HPDE6-E6E7 (cell line): Measurements from ENCODE around the gene MAP1A.

Source experiments
- DNase-seq: peaks from one replicate; pipeline ENCODE4 v3.0.0; 2011; ENCODE audit warnings: missing footprints; ENCODE audit errors: extremely low spot score

The MAP1A gene

DNA sequence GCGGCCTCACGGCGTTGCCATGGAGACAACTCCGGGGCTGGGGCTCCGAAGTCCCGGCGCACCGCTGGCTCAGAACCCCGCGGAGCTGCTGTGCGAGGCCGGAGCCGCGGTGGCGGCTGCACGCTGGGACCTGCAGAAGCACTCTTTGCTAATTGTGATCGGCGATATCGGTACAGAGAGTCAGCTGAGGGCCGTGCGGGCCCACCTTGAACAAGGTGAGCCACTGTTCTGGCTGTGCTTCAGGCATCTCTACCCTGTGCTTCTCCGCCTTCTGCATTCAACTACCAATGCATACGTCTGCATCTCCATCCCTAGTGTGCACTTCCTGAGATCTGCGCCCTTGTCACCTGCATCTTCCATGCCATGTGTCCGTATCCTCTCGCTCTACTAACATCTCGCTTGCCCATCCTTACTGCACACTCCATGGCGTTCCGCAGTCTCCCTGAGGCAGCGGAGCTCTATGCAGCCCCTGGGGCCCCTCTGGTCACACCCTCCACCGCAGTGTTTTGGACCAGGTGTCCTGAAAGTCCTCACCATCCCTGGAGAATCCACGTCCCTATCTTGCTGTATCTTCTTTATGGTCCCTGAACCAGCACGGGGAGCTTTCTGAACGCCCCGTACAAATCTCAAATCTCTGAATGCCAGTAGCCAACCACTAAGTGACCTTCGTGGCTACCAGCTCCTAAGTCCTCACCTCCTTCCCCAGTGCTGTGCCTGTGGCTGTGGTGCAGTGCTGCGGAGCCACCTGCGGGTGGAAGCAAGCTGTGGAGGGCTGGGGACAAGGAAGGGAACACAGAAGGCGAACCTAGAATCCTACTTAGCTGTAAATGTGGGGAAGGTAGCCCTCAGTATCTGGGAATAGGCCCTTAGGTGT lies 6.2 kb upstream of the MAP1A start:
- no peak for DNase-seq

DNA sequence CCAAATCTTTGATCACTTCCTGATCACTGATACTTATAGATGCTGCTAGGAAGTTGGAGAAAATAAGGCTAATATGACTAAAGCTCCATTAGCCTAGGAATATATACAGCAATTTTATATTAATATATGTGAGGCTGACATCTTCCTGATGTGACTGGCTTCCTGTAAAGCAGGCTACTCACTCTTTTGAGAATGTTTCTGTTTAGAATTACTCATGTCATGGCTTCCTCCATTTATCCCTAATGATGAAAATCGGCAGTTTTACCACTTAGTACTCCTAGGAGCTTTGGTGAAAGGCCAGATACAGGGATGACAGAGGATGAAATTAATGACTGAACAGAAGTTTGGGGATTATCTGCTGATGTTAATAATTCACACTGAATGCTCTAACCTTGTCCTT lies 3.9 kb upstream of the MAP1A start:
- no peak for DNase-seq

DNA sequence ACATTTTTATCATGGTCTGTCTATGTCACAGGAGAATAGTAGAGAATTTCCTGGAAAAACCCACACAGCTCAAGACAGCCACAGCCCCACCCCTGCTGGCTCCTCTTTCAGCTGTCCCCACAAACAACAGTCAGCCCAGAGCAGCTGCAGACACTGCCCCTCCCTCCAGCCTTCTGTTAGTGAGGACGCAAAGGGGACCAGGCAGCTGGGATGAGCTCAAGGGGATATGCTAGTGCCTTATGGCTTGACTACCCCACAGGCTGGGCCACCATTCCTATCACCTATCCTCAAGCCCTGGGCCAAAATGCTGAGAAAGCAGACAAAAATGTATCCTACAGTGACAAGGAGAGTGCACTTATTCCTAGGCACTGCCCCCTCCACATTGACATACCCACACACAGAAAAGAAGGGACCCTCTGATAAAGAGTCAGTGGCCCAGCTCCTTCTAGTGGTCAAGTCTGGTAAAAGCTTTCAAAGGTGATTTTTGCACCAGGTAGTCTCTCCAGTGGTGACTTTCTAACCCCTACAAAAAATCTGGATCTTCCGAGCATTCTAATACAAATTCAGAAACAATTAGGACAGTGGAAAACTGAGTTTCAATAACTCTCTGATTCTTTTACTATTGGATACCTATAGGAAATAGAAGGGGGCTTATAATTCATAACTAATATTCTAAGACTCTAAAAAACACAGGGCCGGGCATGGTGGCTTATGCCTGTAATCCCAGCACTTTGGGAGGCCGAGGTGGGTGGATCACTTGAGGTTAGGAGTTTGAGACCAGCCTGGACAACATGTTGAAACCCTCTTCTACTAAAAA lies 3.0 kb upstream of the MAP1A start:
- no peak for DNase-seq

DNA sequence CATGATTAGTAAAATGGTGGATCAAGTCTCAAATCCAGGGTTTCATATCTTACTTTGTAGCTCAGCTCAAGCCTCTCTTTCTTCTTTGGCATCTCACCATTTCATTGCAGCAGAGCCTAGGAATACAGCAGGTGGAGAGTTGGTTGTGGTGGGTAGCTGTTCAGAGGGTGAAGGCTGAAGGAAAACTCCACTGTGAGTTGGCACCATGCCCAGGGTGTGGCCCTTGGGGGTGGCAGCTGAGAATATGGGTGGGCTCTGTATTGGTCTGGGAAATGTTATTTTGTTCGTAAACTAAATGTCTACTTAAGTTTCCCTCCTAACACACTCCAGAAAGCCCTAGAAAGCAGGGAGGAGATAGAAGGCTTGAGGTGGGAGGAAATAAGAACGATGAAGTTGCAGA lies 1.7 kb upstream of the MAP1A start:
- no peak for DNase-seq

DNA sequence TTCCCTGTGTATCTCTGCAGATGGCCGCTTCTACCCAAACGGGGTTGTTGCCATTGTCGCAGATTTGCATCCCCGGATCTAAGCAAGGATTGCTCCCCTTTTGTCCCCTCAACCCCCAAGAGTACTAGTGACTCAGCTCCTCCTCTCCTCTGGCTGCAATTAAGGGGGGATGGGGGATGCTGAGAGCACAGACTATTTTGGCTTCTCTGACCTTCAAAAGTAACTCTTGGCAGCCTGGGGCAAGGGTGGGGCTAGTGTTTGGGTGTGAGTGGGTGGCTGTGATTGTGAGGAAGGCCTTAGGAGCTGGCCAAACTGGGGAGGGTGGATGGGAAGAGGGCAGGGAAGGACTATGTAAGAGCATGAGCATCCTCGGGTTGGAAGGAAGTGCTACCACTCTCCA lies 1.2 kb upstream of the MAP1A start:
- no peak for DNase-seq

DNA sequence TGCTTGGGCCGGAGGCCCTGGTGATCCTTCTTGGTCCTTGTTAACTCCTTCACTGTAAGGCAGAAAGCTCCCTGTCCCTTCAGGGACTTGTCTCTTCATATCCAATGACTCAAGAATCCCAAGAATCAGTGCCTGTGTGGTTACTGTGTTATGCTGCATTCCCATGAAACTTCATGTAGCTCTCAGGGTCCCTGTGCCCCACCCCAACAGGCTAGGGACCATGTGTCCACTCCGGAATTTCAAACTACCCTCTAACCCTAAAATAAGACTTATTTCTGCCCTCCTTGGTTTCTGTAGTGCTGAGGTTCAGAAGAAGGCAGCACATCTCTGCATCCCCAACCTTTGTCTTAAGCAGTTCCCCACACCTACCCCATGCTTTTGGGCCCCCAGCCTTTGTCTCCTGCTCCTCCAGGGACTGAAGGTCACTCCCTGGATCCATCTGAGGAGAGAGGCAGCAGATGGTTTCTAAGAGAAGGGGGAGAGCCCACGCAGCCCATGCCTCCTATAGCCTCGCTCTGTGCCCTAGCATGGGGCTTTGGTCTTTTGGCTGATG lies 531 bp upstream of the MAP1A start:
- no peak for DNase-seq

DNA sequence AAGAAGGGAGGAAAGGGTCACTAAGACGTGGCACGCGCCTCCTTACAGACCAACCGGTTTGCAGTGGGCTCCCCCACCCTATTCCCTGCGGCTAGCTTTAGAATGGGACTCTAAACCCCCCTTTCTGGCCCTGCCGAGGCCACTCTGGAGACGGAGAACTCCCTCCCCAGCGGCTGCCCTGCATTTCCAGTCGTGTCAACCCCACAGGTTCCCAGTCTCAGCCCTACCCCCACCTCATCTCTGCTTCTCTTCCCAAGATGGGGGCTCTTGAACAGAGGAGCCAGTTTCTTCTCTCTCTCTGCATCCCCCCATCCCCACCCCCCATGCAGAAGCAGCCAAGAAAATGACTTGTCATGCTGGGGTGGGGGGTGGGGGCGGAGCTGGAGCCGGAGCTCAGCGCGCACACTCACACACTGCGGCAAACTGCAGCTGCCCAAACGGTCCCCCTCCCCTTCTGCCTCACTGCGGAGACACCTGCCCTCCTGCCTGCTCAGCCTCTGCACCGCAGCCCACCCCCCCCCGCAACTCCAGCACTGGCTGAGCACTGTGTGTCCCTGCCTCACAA lies 871 bp downstream of the MAP1A start:
- DNase-seq: no peak

DNA sequence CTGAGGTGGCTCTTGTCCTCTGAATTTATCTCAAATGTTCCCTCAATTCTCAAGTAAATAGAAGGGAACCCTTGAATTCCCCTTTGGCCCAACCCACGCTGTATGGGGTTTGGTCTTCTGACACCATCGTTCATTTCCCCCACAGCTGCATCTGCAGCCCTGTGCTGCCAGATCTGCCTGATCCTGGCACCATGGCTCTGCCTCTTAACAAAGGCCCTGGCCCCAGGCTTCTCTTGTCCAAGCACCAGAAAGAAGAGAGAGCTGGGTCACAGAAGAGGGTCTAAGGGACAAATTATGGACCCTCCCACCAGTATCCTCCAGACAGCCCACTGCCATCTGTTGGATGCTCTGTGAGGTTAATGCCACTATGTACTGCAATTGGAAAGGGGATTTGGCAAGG lies 1.8 kb downstream of the MAP1A start:
- DNase-seq: no peak

DNA sequence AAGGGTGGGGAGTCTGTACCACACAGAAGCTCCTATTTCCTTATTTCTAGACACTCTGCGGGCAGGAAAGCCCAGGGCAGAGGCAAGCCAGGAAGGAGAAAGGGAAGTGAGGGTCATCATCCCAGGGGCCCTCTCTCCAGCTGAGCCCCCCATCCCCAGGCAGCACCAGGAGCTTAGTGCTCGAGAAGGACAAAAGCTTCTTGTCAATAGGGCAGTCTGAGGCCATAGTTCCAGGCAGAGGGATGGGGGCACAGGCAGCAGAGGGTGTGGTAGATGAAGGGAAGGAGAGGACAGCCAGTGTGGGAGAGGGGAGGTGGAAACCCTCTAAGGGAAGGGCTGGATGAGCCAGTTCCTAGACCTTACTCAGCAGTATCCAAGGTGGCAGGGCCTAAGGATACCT lies 2.7 kb downstream of the MAP1A start:
- no peak for DNase-seq

DNA sequence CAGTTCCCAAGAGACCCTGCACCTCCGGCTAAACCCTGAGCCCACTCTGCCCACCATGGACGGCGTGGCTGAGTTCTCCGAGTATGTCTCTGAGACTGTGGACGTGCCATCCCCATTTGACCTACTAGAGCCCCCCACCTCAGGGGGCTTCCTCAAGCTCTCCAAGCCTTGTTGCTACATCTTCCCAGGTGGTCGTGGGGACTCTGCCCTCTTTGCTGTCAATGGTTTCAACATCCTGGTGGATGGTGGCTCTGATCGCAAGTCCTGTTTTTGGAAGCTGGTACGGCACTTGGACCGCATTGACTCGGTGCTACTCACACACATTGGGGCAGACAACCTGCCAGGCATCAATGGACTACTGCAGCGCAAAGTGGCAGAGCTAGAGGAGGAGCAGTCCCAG lies 4.0 kb downstream of the MAP1A start:
- DNase-seq: no peak

DNA sequence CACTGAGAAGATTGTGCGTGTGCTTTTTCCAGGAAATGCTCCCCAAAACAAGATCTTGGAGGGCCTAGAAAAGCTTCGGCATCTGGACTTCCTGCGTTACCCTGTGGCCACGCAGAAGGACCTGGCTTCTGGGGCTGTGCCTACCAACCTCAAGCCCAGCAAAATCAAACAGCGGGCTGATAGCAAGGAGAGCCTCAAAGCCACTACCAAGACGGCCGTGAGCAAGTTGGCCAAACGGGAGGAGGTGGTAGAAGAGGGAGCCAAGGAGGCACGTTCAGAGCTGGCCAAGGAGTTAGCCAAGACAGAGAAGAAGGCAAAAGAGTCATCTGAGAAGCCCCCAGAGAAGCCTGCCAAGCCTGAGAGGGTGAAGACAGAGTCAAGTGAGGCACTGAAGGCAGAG lies 4.8 kb downstream of the MAP1A start:
- no peak for DNase-seq

DNA sequence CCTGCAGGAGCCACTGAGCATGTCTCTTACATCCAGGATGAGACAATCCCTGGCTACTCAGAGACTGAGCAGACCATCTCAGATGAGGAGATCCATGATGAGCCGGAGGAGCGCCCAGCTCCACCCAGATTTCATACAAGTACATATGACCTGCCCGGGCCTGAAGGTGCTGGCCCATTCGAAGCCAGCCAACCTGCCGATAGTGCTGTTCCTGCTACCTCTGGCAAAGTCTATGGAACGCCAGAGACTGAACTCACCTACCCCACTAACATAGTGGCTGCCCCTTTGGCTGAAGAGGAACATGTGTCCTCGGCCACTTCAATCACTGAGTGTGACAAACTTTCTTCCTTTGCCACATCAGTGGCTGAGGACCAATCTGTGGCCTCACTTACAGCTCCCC lies 6.2 kb downstream of the MAP1A start:
- DNase-seq: no peak

DNA sequence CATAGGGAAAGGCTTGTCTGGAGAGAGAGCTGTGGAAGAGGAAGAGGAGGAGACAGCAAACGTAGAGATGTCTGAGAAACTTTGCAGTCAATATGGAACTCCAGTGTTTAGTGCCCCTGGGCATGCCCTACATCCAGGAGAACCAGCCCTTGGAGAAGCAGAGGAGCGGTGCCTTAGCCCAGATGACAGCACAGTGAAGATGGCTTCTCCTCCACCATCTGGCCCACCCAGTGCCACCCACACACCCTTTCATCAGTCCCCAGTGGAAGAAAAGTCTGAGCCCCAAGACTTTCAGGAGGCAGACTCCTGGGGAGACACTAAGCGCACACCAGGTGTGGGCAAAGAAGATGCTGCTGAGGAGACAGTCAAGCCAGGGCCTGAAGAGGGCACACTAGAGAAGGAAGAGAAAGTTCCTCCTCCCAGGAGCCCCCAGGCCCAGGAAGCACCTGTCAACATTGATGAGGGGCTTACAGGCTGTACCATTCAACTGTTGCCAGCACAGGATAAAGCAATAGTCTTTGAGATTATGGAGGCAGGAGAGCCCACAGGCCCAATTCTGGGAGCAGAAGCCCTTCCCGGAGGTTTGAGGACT lies 6.9 kb downstream of the MAP1A start:
- no peak for DNase-seq

DNA sequence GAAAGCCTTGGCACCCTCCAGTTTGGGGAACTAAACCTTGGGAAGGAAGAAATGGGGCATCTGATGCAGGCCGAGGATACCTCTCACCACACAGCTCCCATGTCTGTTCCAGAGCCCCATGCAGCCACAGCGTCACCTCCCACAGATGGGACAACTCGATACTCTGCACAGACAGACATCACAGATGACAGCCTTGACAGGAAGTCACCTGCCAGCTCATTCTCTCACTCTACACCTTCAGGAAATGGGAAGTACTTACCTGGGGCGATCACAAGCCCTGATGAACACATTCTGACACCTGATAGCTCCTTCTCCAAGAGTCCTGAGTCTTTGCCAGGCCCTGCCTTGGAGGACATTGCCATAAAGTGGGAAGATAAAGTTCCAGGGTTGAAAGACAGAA lies 7.7 kb downstream of the MAP1A start:
- DNase-seq: no peak

DNA sequence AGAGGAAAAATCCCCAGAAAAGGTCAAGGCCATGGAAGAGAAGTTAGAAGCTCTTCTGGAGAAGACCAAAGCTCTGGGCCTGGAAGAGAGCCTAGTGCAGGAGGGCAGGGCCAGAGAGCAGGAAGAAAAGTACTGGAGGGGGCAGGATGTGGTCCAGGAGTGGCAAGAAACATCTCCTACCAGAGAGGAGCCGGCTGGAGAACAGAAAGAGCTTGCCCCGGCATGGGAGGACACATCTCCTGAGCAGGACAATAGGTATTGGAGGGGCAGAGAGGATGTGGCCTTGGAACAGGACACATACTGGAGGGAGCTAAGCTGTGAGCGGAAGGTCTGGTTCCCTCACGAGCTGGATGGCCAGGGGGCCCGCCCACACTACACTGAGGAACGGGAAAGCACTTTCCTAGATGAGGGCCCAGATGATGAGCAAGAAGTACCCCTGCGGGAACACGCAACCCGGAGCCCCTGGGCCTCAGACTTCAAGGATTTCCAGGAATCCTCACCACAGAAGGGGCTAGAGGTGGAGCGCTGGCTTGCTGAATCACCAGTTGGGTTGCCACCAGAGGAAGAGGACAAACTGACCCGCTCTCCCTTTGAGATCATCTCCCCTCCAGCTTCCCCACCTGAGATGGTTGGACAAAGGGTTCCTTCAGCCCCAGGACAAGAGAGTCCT lies 9.0 kb downstream of the MAP1A start:
- no peak for DNase-seq

DNA sequence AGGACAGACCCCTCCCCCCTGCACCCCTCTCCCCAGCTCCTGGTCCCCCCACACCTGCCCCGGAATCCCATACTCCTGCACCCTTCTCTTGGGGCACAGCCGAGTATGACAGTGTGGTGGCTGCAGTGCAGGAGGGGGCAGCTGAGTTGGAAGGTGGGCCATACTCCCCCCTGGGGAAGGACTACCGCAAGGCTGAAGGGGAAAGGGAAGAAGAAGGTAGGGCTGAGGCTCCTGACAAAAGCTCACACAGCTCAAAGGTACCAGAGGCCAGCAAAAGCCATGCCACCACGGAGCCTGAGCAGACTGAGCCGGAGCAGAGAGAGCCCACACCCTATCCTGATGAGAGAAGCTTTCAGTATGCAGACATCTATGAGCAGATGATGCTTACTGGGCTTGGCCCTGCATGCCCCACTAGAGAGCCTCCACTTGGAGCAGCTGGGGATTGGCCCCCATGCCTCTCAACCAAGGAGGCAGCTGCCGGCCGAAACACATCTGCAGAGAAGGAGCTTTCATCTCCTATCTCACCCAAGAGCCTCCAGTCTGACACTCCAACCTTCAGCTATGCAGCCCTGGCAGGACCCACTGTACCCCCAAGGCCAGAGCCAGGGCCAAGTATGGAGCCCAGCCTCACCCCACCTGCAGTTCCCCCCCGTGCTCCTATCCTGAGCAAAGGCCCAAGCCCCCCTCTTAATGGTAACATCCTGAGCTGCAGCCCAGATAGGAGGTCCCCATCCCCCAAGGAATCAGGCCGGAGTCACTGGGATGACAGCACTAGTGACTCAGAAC lies 9.8 kb downstream of the MAP1A start:
- DNase-seq: no peak

DNA sequence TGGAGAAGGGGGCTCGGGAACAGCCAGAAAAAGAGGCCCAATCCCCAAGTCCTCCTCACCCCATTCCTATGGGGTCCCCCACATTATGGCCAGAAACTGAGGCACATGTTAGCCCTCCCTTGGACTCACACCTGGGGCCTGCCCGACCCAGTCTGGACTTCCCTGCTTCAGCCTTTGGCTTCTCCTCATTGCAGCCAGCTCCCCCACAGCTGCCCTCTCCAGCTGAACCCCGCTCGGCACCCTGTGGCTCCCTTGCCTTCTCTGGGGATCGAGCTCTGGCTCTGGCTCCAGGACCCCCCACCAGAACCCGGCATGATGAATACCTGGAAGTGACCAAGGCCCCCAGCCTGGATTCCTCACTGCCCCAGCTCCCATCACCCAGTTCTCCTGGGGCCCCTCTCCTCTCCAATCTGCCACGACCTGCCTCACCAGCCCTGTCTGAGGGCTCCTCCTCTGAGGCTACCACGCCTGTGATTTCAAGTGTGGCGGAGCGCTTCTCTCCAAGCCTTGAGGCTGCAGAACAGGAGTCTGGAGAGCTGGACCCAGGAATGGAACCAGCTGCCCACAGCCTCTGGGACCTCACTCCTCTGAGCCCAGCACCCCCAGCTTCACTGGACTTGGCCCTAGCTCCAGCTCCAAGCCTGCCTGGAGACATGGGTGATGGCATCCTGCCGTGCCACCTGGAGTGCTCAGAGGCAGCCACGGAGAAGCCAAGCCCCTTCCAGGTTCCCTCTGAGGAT lies 10.6 kb downstream of the MAP1A start:
- no peak for DNase-seq

DNA sequence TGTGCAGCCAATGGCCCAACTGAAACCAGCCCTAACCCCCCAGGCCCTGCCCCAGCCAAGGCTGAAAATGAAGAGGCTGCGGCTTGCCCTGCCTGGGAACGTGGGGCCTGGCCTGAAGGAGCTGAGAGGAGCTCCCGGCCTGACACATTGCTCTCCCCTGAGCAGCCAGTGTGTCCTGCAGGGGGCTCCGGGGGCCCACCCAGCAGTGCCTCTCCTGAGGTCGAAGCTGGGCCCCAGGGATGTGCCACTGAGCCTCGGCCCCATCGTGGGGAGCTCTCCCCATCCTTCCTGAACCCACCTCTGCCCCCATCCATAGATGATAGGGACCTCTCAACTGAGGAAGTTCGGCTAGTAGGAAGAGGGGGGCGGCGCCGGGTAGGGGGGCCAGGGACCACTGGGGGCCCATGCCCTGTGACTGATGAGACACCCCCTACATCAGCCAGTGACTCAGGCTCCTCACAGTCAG lies 11.2 kb downstream of the MAP1A start:
- DNase-seq: no peak

DNA sequence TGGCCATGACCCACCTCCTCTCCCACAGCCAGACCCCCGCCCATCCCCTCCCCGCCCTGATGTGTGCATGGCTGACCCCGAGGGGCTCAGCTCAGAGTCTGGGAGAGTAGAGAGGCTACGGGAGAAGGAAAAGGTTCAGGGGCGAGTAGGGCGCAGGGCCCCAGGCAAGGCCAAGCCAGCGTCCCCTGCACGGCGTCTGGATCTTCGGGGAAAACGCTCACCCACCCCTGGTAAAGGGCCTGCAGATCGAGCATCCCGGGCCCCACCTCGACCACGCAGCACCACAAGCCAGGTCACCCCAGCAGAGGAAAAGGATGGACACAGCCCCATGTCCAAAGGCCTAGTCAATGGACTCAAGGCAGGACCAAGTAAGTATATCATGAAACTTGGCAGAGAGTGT lies 11.7 kb downstream of the MAP1A start:
- no peak for DNase-seq
